MM.1S (cell line): ENCODE results near the gene E2F8.

Experiments used
- CTCF ChIP-seq: fragments of 300-600 bp; sonication (generic); IDR thresholded peaks from 2 replicates; pipeline ENCODE4 v1.5.1; 2016; ENCODE audit warnings: antibody characterized with exemption, low read length, mixed read lengths
- EZH2 ChIP-seq: fragments of 300-600 bp; sonication (generic); optimal IDR thresholded peaks from 2 replicates; pipeline ENCODE3; 2017; ENCODE audit warnings: low read depth, mild to moderate bottlenecking, antibody characterized with exemption, low read length, mixed read lengths
- EZH2phosphoT487 ChIP-seq: fragments of 300-600 bp; sonication (generic); IDR thresholded peaks from 2 replicates; pipeline ENCODE4 v1.6.1; 2018; ENCODE audit warnings: antibody characterized with exemption, low read length

- no peak for TF ChIP-seq EZH2phosphoT487
- TF ChIP-seq CTCF = no peak
- TF ChIP-seq EZH2 = no peak
Observed at GRCh38 chr11:19241260-19242178, 774 bp upstream of the E2F8 start.
